ENCODE results near the gene CACNG5.

CACNG5 gene

GRCh38 chr17:66826856-66827255, 8.1 kb upstream of the CACNG5 start:
- no peak for DNase-seq

- no peak for DNase-seq
These were observed 5.5 kb upstream of the CACNG5 start for GRCh38 chr17:66829386-66829864.

GRCh38 chr17:66829883-66830282, 5.0 kb upstream of the CACNG5 start:
- DNase-seq, result no peak

GRCh38 chr17:66830451-66830850, 4.5 kb upstream of the CACNG5 start:
- DNase-seq, result no peak

GRCh38 chr17:66831383-66832210, 3.3 kb upstream of the CACNG5 start:
- no peak for DNase-seq

- DNase-seq, result no peak
These were observed 1.7 kb upstream of the CACNG5 start for GRCh38 chr17:66833201-66833600.

GRCh38 chr17:66834426-66834918, 445 bp upstream of the CACNG5 start:
- no peak for DNase-seq

GRCh38 chr17:66835476-66835875, 559 bp downstream of the CACNG5 start:
- DNase-seq, result no peak

GRCh38 chr17:66836063-66837005, 1.4 kb downstream of the CACNG5 start:
- no peak for DNase-seq

- no peak for DNase-seq
These were observed 2.3 kb downstream of the CACNG5 start for GRCh38 chr17:66837226-66837625.

- no peak for DNase-seq
These were observed 3.2 kb downstream of the CACNG5 start for GRCh38 chr17:66837885-66838665.

- DNase-seq, result no peak
These were observed 4.7 kb downstream of the CACNG5 start for GRCh38 chr17:66839616-66840015.

- no peak for DNase-seq
These were observed 5.1 kb downstream of the CACNG5 start for GRCh38 chr17:66840061-66840460.

- DNase-seq, result no peak
These were observed 6.4 kb downstream of the CACNG5 start for GRCh38 chr17:66841328-66841727.

GRCh38 chr17:66841744-66842143, 6.8 kb downstream of the CACNG5 start:
- no peak for DNase-seq

- no peak for DNase-seq
These were observed 7.6 kb downstream of the CACNG5 start for GRCh38 chr17:66842505-66842904.

GRCh38 chr17:66842959-66843358, 8.0 kb downstream of the CACNG5 start:
- DNase-seq, result no peak

GRCh38 chr17:66843627-66844026, 8.7 kb downstream of the CACNG5 start:
- no peak for DNase-seq

- DNase-seq, result no peak
These were observed 12.8 kb downstream of the CACNG5 start for GRCh38 chr17:66847704-66848103.

GRCh38 chr17:66848496-66848895, 13.6 kb downstream of the CACNG5 start:
- DNase-seq, result no peak

- DNase-seq, result no peak
These were observed 14.2 kb downstream of the CACNG5 start for GRCh38 chr17:66849032-66849655.
